CD4-positive, alpha-beta T cell treated with Interleukin-4 for 1 hour (primary cell): ENCODE data around the gene RTN4.

ENCODE experiments used
- DNase-seq, 2 donors: peaks; one replicate each; pipeline ENCODE4 v3.0.0-alpha.2; 2020 to 2022

RTN4 gene

DNA sequence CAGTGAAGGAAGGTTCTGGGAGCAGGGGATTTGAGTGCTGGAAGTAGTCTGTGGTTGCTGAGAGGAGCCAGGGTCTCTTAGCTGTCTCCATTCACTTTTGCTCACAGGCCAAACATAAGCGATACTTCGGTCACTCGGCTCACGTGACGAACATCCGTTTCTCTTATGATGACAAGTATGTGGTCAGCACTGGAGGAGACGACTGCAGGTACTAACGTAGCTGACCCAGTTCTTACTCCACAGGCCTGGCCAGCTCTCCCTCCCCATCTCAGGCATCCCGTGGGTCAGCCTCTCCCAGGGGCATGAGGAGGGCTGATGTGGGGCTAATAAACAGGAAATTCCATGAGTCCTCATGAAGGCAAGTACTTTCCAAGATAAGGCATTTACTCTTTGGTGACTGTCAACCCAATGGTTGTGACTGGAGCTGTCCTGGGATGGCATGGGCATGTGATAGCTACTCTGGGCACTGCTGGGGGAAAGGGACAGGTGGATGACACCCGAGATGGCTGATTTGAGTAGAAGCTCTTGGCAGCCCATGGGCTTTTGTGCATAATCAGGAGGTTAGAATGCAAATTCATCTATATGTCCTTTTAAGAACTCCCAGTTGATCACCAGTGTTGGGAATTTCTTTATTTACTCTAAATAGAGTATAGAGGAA, 81.6 kb downstream of the RTN4 start:
- no peak for DNase-seq

DNA sequence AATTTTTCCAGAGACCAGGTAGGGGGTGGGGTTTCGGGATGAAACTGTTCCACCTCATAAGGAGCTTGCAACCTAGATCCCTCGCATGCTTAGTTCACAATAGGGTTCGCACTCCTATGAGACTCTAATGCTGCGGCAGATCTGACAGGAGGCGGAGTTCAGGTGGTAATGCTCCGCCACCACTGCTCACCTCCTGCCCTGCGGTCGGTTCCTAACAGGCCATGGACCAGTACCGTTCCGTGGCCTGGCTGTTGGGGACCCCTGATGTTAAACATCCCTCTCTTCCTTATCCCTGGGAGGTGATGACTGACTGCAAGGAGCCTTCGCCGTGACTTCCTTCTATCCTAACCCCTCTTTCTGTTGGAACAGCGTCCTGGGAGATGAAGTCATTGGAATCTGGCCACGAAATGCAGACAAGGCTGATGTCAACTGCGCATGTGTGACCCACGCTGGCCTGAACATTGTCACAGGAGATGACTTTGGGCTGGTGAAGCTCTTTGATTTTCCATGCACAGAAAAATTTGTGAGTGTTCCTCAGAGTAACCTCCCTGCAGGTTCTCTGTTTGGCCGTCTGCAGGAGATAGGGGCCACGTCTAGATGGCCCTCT, 82.4 kb downstream of the RTN4 start:
- DNase-seq, result no peak

DNA sequence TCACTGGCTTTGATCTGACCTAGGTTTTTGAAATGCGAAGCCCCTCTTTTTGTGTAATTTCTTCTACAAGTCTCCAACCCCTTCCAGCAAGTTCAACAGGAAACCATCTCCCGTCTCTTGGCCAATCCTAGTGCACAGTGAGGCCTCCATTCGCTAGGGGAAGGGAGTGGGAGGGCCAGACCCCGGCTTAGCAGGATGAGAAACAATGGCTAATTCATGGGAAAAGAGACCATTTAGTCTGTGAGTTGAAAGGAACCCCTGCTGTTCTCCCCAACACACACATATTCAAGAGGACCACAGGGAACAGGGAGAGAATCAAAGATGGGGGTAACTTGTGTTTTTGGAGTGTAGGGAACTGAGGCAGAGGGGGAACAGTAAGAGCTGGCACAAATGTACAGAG, 83.0 kb downstream of the RTN4 start:
- DNase-seq, result no peak

DNA sequence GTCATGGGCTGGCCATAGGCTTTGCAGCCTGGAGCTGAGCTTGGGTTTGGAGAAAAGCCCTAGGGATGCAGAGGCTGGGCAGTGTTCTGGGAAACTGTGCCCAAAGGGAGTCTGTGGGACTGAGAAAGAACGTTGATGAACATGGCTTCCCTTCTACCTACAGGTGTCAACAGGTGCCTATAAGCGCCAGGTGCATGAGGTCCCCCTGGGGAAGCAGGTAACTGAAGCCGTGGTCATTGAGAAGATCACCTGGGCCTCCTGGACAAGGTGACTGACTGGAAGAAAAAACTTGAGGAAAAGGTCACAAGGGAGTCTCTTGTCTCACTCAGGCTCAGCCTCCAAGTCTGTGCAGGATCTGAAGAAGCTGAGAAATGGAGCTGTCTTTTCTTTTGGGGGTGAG, 83.4 kb downstream of the RTN4 start:
- DNase-seq, result no peak

DNA sequence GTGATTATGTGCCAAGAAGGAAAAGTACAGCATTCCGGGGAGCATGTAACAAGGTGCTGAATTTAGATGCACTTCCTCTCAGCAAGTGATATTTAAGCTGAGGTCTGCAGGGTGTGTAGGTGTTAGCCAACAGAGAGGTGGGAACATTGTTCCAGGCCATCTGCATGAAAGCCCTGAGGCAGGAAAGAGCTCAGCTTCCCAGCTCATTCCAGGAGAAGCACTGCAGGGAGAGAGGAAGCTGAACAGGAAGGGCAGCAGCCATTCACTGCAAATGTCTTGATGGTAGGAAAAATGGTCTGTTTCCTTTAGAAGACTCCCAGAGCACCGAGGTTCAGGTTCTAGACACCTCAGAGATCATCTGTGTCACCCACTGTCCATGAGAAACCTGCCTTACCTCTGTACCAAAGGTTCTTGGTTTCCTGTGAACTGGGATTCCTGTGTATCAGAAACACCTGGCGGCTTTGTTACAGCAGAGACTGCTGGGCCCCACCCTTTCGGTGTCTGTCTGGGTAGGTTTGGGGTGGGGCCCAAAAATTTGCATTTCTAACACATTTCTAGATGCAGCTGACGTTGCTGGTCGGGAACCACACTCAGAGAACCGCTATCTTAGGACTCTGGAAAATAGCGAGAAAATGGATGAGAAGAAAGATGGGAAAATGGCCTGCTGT, 84.0 kb downstream of the RTN4 start:
- DNase-seq, result peak in 1 of 2 donors; percentile 18

DNA sequence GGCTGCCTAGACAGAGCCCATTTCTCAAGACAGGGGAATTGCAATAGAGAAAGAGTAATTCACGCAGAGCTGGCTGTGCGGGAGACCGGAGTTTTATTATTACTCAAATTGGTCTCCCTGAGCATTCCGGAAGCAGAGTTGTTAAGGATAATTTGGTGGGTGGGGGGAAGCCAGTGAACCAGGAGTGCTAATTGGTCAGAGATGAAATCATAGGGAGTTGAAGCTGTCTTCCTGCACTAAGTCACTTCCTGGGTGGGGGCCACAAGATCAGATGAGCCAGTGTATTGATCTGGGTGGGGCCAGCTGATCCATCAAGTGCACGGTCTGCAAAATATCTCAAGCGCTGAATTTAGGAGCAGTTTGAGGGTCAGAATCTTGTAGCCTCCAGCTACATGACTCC, 84.8 kb downstream of the RTN4 start:
- no peak for DNase-seq

DNA sequence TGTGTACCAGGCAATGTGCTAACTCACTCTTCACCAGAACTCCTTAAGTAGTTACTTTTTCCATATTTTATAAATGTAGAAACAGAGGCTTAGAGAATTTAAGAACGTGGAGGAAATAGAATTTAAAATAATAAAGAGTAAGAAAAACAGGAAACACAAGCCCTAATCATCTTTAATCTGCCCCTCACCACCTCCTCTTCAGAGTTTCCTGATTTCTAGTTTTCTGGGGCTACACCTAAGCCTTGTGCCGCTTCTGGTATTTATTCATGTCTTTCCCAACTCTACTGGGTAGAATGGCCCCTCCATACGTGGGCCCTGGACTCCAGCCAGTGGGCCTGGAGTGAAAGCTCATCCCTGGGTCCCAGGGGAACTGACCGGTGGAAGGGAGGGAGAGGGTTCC, 85.4 kb downstream of the RTN4 start:
- no peak for DNase-seq

DNA sequence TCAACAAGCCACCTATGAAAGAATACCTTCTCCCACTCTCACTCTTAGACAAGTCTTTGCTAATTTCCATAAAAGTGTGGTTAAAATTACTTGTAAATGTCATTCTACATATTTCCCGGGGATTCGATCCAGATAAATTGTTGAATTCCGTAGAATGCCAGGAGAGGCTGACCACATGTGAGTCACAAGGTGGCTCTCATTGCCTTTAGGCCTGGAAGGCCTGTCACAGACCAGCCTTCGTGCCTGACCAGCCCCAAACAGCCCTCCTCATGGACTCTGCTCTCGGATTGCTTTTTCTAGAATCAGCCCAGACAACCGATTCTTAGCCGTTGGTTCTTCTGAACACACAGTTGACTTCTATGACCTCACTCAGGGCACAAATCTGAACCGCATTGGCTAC, 86.0 kb downstream of the RTN4 start:
- no peak for DNase-seq

DNA sequence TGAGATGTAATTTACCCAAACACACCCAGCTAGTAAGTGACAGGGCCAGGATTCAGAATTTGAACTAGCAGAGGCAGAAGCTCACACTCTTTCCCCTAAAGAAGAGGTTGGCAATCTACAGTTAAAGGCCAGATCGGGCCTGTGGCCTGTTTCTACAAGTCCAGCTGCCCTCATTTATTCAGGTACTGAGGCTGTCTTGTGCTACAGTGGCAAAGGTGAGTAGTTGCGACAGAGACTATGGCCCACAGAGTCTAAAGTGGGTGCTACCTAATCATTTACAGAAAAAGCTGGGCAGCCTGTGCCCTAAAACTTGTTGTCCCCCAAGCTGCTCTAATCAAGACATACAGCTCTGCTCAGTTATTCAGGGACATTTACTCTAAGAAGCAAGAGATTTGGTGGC, 86.8 kb downstream of the RTN4 start:
- DNase-seq, result no peak

DNA sequence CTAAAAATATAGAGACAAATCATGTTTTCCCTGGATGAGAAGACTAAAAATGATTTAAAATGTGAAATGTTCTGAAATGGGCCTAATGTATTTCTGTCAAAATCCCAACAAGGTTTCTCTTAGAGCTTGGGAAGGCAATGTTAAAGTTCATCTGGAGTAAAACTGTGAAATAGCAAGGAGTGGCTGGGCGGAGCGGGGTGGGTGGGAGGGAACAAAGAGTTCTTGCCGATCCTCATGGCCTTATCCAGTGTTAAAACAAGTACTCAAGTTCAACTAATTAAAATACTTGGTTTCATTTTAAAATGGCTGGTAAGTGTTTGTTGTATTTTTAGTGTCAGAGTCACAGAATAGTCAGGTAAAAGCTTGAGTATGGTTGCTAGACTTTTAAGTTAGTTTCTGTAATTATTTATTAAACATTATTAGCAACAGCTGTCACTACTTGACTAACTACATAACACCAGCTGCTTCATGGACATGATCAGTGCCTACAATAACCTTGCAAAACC, 87.3 kb downstream of the RTN4 start:
- DNase-seq, result no peak

DNA sequence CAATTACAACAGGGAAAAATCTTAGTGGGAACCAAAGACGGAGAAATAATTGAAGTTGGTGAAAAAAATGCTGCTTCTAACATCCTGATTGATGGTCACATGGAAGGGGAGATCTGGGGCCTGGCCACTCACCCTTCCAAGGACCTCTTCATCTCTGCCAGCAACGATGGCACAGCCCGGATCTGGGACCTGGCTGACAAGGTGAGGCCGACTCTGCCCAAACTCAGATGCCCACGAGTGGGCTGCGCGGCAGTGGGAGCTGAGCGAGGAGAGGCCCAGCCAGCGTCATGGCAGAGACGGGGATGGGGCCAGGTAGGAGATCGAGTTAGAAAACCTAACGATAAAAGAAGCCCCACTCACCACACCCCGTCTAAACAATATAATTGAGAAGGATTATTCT, 87.7 kb downstream of the RTN4 start:
- DNase-seq, result no peak

DNA sequence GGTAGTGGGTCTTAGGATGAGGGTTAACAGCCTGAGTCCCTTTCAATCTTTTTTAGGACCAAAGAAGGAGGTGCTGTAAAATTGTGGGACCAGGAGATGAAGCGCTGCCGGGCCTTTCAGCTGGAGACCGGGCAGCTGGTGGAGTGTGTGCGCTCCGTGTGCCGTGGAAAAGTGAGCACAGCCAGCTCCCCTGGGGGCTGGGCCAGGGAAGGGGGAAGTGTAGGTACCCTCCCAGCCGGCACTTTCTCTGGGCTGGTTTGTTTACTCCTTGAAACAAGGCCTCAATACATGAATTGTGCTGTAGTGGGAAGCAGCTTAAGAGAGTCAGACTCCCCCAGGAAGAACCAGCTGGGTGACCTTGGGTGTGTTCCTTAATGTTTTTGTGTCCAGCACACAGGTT, 90.1 kb downstream of the RTN4 start:
- no peak for DNase-seq

DNA sequence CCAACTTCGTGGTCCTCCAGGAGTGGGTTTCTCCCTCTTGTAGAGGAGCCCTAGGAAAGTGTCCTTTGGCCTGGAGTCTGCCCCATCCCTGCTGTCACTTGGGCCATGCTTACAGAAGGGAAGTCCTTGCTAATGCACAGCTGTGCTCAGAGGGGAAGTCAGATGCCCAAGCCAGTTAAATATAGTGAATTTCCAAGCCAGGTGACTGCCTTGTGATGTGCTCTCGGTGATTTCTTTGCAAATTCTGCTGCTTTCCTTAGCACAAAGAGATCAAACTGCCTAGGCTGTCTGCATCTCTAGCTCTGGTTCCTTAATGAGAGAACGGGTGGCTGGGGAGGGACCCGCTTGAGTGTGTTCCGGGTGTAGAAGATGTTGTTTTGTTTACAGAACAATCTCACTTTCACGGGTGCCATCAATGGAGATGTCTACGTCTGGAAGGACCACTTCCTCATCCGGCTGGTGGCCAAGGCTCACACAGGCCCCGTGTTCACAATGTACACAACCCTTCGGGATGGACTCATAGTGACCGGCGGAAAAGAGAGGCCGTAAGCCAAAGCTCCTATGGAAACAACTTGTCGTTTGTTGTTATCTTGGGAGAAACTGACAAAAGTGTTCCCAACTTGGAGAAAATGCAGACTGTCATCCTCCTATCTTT, 91.4 kb downstream of the RTN4 start:
- no peak for DNase-seq

DNA sequence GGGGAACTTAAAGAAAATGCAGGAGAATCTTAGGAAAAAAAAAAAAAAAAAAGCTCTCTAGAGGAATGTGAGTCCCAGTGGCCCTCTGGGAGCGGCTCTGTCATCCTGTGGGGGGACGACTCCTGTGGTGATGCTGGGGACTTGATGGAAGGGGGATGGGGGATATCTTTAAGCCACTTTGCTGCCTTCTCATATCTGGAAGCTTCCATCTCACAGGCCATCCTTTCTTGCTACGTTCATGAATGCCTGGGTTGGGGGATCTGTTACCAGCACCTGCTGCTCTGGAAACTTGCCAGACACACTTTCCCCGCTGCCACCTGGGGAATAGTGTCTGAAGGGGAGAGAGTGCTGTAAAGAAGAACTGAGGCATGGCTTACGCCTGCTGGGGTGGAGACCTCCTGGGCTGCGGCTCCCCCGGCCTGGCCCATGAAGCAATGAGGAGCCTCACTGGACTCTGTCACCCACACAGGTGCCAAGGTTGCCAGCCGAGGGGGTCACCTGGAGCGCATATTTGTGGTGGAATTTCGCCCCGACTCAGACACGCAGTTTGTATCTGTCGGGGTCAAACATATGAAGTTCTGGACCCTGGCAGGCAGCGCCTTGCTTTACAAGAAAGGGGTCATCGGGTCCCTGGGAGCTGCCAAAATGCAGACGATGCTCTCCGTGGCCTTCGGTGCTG, 92.8 kb downstream of the RTN4 start:
- no peak for DNase-seq

DNA sequence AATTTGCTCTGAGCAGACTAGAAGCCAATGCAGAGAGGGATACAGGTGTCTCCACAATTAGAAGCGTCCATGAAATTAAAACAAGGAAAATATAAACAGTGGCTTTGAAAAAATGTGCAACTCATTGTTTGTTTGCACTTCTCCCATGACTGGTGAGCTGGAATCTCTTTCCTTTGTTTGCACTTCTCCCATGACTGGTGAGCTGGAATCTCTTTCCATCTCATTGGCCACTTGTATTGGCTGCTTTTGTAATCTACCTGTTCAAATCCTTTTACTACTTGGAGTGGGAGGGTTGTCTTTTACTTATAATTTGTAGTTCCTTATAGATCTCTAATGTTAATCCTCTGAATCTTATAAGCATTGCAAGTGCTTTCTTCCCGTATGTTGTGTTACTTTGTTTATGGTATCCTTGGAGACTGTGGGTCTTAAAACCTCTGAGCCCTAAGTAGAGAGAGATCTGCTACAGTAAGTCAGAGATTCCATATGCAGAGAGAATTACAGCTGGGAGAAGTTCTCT, 94.1 kb downstream of the RTN4 start:
- DNase-seq, result no peak

DNA sequence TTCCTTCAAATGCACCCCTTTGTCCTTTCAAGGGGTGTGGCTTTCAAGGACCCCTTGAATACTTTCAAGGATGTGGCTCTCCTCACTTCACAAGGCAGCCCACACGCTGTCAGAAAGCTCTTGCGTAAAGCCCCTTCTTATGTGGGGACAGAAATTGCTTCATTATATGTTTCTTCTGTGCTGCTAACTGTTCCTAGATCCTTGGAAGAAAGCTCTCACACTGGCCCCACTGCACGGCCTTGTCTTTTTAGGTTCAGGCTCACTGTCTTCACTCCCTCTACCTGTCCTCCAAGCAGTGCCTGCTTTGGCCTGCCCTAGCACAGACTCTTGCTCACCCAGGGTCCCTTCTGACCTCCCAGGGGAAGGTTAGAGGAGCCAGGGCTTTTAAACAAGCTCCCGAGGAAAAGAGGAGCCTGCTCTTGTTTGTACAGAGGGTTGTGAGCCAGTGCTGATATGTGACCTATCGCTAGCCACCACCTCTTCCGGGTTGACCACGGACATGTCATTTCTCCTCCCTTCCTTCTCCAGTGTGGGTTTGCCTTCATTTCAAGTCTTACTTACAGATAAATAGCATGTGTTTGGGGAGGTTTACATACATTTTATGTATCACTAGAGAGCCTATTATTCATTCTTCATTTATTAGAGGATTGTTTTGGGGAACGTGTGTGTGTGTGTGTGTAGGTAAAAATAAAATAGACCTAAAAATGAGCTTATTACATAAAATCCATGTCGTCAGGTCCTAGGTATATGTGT, 94.7 kb downstream of the RTN4 start:
- DNase-seq, result no peak

DNA sequence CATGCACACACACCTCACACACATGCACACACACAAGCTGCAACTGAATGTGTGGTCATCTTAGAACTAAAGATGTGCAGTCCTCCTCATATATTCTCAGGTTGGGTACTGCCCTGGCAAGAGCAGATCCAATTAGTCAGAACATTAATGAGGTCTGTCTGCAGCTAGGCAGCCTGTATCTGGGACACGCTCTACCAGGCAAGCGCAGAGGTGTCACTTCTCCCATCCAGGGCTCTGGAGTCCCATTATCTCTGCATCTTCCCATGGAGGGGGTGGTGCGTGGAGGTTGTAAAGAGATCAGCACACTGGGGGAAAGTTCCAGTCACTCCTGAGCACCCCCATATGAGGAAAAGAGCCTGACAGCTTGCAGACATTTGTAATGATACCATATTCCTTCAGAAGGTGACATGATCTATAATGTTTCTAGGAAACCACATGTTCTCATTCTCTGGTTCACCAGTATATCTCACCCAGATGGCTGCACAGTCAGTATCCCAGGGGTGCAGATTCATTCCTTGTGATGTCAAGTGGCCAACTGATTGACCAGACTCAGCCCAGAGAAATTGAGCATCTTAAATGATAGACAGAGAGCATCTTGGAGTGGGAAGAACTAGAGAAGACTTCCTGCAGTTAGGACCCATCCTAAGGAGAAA, 95.4 kb downstream of the RTN4 start:
- DNase-seq, result no peak

DNA sequence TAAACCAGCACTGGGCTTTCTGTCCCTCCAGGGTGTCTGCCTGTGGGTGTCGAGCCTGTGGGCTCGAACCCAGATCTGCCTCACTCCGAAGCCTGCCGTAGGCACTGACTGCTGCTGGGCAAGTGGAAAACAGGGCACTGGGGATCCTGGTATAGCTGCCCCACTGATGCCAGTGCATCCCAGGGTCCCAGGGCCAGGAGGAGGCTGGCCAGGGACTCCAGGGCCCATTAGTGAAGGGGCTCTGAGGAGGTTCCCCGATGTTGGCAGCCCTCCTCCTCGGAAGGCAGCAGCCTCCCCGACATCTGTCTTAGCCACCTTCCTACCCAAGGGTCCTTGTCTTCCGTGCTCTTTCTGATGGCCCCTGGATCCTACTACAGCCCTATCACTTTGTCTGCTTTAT, 96.1 kb downstream of the RTN4 start:
- DNase-seq, result no peak

DNA sequence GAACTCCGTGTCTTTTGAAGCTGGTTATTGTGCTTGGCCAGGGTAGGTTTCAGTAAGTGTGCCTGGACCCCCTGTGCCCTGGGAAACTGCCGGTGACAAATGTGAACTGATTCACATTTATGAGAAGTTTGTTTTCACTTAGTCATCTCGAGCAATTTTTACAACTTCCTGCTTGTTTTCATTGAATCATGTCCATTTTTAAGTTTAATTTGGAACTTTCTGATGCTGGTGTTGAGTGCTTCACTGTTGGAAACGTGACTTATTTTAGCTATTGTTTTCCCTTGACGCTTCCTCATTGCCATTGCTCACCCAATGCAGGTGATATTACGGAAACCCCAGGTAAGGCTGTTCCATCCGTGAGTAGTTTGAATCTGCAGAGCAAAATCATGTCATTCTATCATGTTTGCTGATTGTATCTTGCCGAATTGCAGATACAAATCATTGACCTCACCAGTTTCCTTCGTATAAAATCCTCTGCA, 97.2 kb downstream of the RTN4 start:
- no peak for DNase-seq

DNA sequence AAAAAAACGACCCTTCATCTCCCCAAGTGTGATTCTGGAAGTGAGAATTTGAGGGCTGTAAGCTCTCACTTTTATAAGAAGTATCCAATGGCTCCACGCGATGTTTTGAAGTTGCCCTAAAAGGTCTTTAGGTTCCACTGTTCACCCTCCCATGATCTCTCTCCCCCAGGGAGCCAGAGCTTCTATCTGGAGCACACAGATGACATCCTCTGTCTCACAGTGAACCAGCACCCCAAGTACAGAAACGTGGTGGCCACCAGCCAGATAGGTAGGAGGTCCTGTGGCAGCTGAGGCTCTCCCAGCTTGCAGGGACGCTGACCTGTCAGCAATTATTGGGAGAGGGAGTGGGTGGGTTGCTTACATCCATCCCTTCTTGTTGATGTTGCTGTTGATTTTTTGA, 97.8 kb downstream of the RTN4 start:
- DNase-seq, result no peak

DNA sequence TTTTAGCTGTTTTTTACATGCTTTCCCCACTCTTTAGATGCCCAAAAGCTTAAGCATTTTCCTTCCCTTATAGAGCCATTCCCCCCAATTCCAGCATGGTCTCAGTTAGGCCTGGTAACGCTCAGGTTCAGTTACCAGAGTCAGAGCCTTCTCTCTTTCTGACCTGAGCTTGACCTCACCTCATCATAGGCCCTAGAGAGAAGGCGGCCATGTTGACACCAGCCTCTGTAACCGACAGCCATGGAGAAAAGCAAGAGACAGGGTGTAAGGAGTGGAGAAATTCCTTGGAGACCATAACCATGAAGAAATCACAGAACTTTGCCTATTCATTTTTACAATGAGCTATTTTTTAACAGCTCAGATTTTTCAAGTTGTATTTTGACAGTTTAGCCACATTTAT, 99.4 kb downstream of the RTN4 start:
- DNase-seq, result no peak

DNA sequence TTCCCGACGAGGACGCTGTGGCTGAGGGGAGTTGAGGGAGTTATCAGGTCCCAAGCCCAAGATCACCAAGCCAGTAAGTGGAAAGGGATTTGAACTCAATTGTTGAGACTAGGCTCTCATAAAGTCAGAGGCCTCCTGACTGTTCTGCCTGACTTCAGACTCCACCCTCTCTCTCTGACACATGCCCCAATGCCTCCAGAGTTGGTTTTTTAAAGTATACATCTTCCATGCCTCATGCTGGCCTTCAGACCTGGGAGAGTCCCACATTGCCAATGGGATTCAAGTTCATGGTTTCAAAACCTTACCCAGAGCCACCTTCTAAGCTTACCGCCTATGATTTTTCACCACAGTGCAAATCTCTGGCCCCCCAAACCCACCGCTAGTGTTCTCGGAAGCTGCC, 100.8 kb downstream of the RTN4 start:
- no peak for DNase-seq
